CD4-positive, alpha-beta T cell treated with Interleukin-6 for 4 hours (primary cell): ENCODE results near the gene DDHD1.

ENCODE experiments used
- DNase-seq: peaks from one replicate; pipeline ENCODE4 v3.0.0-alpha.2; 2020; ENCODE audit warnings: mixed read lengths

The DDHD1 gene

DNA sequence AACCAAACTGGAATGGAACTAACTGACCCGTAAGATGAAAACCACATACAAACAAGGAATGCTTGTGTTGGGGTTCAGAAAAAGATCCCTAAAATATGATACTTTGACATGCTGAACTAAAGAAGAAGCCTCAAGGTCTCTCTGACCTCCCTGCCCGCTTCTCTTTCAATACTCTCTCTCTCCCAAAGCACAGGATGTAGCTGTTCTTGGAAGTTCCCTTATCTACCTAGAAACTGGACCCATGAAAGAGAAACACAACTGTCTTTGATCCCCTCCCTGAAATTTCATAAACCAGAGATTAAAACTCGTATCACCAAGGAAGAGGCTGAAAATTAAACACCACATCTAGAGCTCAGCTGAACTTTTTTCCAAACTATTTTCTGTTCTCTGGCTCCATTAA is 125.6 kb downstream of the DDHD1 start:
- DNase-seq: no peak

DNA sequence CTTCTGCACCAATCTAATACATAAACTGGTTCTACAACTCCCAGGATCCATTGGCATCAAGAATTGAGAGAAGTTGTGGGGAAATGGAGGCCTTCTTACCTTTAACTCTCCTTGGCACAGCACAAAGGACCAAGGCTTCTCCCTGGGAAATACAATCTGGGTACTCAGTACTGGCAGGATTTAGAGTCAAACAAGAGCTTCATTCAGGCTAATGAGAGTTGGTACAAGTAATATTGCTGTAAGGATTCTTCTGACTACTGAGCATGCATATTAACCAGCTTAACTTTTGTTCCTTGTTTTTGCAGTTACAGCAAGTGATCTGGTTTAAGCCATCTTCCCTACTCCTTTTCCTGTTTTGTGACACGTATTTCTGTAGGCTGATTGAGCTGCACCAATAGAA is 126.1 kb downstream of the DDHD1 start:
- no peak for DNase-seq

- no peak for DNase-seq
Measured at GRCh38 chr14:53023325-53023724, 129.8 kb downstream of the DDHD1 start.

DNA sequence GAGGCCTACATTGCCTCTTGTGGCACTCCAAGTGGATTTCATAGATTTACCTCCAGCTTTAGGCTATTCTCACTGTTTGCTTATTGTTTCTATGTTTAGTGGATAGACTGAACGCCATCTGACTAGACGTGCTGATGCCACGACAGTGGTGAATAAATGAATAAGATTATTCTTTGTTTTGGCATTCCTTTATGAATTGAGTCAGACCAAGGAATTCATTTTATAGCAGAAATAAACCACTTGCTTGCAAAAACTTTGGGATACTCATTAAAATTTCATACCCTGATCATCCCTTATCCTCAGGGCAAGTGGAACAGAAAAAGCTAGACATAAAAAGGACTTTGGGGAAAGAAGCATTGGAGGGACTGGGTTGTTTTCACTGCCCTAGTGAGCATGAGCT is 130.5 kb downstream of the DDHD1 start:
- no peak for DNase-seq

DNA sequence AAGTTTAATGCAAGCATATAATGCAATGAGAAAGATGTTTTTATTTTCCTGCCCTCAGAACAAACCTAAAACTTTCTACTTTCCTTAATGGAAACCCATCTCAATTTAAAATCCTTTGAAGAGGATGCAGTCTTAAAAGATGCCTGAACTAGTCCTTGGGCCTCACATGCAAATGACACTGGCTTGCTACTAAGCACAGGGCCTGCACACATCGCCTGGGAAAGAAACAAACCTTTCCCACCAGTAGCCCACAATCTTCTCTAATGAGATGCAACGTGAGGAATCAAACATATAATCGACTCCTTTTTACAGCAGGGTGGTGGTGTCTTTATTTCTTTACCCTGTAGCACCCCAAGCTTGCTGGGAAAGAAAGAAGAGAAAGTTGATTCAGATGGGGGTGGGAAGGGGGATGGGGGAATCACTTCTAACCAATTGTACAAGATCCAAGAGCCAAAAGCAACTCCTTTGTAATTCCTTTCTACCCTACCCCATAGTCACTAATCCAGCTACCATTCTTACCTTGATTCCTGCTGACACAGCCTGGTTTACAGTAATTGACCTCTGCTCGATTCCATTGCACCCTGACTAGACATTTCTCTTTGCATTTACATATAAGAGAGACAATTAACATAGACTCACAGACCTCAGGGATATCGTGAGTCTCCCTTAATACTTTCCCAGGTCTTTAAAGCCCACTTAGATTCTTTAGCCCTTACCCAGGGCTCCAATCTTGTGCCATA is 132.8 kb downstream of the DDHD1 start:
- DNase-seq: no peak

GRCh38 chr14:53019406-53019805 is 133.7 kb downstream of the DDHD1 start:
- no peak for DNase-seq

DNA sequence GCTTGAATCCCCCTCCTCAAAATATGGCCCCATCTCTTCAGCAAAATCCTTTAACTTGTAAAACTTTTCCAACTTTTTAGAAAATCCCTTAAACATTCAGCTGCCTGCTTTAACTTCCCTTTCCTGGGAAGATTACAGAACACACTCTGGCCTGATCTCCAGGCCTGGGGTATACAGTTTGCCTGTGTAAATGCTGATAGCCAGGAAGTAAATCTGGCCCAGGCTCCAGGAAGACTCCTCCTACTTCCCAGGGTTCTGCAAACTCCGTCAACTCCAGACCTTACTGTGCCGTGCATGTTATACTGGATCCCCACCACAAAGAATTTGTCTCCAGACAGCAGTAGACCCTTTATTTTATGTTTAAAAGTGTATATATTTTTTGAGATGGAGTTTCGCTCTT is 135.3 kb downstream of the DDHD1 start:
- no peak for DNase-seq

GRCh38 chr14:53016919-53017318 is 136.2 kb downstream of the DDHD1 start:
- no peak for DNase-seq

DNA sequence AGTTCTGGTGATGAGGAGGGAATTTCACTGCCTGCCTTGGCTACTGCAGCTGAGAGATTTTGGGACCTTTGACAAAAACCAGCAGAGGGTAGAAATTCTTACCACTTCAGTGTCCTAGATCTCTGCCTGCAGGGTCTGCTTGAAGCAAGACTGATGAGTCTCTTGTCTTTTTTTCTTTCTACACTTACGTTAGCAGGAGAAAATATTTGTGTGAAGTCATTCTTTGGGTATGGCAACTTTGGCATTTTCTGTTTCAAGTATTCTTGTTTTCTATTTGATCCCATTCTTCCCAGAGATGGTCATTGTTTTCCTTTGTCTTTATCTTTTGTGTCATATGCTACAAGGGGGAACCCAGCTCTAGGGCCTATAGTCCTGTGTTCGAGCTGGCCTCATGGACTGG is 136.6 kb downstream of the DDHD1 start:
- no peak for DNase-seq

DNA sequence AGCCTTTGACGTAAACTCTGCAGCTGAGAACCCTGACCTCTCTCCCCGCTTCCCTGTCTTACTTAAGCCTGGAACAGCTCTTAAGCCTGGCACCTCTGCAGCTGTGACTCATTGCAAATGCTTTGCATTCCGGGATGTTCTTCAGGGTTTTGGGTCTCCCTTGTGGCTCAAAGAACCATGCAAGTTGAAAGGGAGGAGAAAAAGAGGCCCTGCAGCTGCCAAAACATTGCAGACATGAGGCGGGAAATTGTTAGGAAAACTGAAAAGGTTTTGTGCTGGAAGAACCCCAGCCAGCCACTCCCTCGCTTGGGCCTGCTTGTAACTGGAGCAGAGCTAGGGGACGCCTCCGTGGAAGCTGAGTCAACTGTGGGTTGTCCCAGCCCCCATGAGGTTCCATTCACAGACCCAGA is 142.1 kb downstream of the DDHD1 start:
- DNase-seq: no peak

DNA sequence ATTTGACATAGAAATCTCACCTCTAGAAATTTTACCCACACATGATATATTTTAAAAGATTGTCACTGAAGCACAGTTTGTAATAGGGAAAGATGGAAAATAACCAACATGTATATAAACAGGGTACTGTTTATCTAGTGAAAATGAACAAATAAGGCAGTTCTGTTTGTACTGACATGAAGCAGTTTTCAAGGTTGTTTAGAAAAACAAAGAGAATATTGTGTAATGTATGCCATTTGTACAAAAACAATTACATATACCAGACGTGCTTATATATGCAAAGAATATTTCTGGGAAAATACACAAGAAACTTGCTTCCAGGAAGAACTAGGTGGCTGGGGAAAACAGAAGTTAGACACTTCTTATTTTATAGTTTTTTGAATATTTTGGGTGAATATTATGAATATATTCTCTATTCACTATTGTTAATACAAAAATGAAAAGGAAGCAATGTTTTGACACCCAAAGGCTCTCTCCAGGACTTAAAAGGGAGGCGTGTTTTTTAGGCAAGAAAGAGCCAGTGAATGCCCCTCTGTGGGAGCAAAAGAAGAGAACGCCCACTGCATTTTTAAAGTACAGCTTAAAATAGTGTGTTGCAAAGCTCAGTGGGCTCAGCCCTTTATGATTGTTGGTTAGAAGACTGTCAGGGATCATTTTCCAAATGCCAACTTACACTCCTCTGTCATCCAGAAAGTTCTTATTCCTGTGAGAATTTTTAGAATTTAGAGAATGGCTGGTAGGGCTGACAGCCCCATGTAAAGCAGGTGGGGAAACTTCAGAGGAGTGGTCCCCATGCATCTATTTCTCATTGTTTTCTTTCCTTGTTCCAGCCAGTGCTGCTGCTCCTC is 142.7 kb downstream of the DDHD1 start:
- DNase-seq: no peak

DNA sequence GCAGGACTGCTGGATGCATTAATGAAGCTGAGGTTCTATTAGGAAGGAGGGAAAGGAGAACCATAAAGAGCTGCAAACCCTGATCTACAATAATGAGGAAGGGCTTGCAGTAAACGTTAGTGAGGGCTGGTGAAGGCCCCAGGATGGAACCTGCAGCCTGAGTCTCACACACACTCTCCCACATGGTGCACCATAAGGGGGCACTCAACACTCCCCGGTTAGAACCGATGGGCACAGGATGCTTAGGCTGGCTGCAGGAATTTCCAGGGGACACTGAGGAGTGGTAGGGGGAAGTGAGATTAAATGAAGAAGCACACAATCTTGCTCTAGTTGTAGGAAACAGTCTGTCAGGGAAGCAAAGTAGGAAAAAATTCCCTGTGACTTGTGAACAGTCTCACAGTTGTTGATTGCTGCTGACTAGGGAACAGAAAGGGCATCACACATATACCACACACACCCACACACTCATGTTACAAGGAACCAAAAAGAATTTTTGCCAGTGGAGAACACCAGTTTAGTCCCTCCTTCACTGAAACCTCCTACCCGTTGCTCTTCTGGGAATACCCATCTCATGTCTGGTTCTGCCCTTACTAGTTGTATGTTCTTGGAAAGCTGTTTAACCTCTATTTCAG is 146.1 kb downstream of the DDHD1 start:
- no peak for DNase-seq

- DNase-seq: no peak
Measured at GRCh38 chr14:53004976-53005375, 148.1 kb downstream of the DDHD1 start.

DNA sequence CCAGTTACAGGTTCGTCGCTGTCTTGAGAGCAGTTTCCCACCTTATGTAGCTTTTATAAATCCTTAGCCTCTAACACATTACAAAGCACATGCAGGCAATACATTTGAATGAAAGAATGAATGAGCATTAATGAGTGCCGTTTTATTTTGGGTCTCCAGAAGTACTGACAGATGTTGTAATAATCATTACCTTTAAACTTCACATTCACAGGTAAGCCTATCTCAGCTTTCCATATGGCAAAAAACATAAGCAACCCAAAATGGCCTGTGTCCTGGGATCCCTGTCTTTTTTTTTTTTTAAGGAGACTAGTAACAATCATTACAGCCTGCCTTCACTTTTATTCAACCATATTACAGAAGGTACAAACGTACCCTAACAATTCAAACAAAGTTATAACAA is 149.3 kb downstream of the DDHD1 start:
- no peak for DNase-seq

DNA sequence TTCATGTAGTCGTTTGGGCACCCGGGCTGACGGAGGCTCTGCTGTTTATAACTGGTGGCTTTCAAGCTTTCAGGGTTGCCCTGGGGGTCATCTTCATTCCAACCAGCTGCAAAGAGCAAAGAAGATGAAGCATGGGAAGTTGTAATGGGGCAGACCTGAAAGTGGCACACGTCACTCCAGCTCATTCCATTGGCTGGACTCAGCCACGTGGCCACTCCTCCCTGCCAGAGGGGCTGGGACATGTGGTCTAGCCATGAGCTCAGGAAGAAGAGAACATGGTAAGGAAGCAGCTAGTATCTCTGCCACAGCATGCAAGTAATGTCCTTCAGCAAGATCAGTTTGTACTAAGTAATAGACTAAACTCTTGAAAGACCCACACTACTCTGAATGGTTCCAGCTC is 150.5 kb downstream of the DDHD1 start:
- DNase-seq: no peak

GRCh38 chr14:53001787-53002378 is 151.2 kb downstream of the DDHD1 start:
- no peak for DNase-seq

DNA sequence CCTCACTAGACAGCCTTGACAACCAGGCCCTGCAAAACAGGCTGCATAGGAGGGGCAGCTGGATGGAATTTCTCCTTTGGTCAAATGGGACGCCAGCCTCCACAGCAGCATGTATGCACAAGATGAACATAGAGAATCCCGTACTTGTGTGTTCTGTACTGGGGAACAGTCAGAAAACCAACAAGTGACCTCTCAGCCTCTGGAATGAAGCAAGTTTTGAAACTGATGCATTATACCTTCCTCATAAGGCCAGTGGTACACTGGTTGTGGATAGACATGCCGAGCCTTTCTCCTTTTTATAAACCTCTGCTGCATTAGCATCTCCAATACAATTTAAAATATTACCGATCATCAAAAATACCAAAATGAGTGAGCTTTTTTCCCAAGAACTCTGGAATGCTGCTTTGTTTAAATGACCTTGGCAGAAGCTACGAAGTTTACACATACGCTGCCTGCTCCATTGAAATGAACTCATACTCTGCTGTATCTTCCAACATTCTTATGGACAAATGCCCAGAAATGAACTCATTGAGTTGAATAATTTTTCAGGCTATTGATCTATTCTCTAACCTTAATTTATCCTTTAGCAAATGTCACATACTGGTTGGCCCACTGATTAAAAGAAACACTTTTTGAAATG is 154.6 kb downstream of the DDHD1 start:
- DNase-seq: no peak

DNA sequence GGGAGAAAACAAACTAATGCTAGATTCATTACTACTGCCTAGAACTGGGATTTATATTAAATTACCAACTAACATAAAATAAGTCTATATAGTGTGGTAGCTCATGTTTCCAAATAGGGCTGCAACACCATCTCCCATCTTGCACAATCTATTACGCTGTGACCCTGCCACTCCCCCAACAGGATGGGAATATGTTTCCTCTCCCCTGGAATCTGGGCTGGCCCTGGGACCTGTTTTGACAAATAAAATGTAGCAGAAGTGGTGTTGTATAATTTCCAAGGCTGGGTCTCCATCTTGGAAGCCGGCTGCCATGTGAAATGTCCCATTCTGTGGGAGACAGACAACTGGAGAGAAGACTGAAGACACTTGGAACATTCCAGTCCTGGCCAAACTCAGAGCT is 156.6 kb downstream of the DDHD1 start:
- DNase-seq: no peak

DNA sequence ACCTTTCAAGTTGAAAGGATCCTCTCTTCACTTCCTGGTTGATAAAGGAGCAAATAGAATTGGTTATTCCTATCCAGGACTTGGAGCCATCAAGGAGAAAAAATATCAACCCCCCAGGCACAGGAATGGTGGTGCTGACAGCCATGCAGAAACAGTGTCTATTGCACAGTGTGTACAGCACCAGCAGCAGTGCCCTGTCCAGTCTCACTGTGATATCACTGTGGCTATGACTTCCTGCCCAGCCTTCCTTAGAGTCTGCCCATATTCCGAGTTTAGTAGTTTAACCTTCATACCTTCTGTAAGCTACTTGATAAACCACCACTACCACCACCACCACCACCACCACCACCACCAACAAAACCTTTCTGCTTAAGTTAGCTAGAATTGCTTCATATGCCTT is 157.1 kb downstream of the DDHD1 start:
- no peak for DNase-seq

- DNase-seq: no peak
Measured at GRCh38 chr14:52992236-52992870, 160.8 kb downstream of the DDHD1 start.

GRCh38 chr14:52988139-52988538 is 165.0 kb downstream of the DDHD1 start:
- DNase-seq: no peak

DNA sequence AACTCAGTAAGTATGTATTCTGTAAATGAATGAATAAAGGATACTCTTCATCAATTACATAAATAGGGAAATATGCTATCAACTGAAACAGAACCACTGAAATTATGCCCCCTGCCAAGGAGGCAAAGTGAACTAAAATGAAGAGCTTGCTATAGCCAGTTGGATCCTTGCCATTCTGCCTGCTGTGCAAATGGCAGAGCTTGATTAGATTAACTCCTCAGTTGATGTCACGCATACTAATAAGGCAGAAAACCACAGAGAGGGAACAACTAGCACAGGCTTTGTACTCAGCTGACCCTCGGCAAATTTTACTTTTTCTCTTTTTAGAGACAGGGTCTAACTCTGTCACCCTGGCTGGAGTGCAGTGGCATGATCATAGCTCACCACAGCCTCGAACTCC is 165.6 kb downstream of the DDHD1 start:
- DNase-seq: no peak

- no peak for DNase-seq
Measured at GRCh38 chr14:52987042-52987441, 166.1 kb downstream of the DDHD1 start.
